ENCODE data around the gene TRIM29.
A peak's percentile ranks its signal among the peaks of the same experiment; 100 is the strongest.

Gene TRIM29

DNA sequence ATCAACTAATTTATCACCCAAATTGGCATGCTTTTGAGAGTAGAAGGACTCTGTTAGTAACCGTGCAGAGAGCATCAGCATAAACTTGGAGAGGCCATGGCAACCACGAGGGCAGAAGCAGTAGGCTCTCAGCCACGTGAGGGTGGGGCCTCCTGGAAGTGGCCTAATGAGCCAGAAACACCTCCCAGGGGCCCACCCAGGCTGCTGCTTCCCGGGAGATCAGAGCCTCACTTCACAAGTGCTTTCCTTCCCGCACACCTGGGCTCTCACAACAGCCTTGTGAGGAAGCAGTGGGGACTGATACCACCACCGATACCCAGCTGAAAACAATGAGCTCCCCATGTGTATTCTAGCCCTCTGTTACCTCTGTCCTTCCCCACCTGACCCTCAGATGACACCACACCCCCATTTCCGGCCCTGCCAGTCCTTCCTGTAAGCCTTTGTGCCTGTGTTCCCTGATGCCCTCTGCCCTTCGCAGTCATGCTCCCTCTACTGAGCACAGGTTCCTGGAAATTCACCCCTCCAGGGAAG lies 17.0 kb downstream of the TRIM29 start:
- DNase-seq, result no peak

- no peak for DNase-seq
Measured at GRCh38 chr11:120119121-120119520, 18.8 kb downstream of the TRIM29 start.

- DNase-seq, result no peak
Measured at GRCh38 chr11:120117991-120118390, 19.9 kb downstream of the TRIM29 start.

- no peak for DNase-seq
Measured at GRCh38 chr11:120116966-120117365, 20.9 kb downstream of the TRIM29 start.

- DNase-seq, result no peak
Measured at GRCh38 chr11:120115272-120116000, 22.5 kb downstream of the TRIM29 start.

- DNase-seq, result no peak
Measured at GRCh38 chr11:120112174-120112796, 25.6 kb downstream of the TRIM29 start.

- no peak for DNase-seq
Measured at GRCh38 chr11:120109531-120109930, 28.4 kb downstream of the TRIM29 start.

DNA sequence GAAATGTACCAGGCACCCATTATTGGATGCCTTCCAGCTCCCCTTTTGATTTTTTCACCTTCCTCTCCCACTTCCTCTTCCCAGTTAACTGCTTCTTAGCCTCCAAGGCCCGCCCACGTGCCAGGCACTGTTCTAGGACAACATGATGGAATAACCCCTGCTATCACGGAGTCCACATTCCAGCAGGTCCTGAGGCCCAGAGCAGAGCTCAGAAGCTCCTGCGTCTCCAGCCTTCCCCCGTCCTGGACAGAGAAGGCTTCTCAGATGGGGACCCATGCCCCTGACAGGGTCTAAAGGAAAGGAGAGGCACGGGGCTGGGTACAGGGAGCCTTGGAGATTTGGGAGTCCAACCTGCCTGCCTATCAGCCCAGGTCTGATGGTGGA lies 29.1 kb downstream of the TRIM29 start:
- no peak for DNase-seq

GRCh38 chr11:120108154-120108784 lies 29.6 kb downstream of the TRIM29 start:
- DNase-seq, result peak; percentile 8

DNA sequence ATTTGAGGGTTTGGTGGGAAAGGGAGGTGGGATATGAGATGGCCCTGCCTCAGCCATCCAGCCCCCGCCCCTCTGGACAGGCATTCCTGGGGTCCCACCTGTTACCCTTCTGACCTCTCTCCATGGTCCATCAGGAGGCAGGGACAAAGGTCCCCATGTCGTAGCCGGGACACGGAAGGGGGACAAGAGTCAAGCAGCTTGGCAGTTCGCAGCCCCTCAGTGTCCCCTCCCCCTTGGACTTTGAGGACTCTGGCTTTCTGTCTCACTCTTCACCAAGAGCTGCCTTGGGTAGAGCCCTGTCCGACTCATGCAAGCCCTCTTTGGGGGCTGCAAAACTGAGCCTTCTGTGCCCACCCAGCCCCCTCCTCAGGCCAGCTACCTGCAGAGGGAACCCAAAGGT lies 30.2 kb downstream of the TRIM29 start:
- no peak for DNase-seq

GRCh38 chr11:120106354-120107150 lies 31.4 kb downstream of the TRIM29 start:
- DNase-seq, result no peak

DNA sequence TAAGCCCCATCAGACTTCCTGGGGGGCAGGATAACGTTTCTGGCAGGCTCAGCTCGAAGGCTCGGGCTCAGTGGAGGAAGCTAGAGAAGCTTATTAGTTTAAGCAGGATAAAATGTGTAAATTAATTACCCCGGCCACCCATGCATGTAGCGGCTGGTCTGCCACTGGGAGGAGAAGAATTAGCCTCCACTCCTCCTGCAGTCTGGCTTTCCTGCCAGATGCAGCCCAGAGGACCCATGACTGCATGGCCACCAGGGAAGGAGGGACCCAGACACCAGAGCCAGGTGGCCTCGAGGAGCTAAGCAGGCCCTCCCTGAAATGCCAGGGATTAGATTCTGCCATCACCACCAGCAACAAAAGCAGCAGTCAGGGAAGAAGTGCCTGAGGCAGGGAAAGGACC lies 32.3 kb downstream of the TRIM29 start:
- no peak for DNase-seq

GRCh38 chr11:120104041-120104565 lies 33.8 kb downstream of the TRIM29 start:
- no peak for DNase-seq

GRCh38 chr11:120102864-120103122 lies 35.1 kb downstream of the TRIM29 start:
- no peak for DNase-seq

GRCh38 chr11:120102050-120102863 lies 35.7 kb downstream of the TRIM29 start:
- DNase-seq, result no peak

DNA sequence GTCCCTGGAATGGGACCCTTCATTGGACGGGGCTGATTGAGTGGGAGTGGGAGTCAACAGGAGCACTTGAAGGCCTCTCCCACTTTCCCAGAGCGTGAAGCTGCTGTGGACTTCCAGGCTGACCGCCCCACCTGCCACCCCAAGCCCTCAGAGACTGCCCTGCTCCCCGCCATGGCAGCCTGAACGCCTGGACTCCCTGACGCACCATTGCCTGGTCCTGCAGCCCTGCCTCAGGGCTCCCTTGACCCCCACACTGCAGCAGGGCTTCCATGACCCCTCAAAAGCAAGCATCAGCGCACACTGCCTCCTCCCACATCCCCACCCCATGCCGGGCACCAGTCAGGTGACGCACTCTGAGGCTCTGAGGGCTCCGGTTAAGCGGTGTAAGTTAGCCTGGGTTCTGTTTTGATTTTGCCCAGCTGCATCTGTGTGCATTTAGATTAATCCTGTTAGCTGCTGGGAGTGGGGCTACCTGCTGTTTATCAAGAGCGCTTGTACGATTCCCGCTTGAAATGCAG lies 39.4 kb downstream of the TRIM29 start:
- no peak for DNase-seq

DNA sequence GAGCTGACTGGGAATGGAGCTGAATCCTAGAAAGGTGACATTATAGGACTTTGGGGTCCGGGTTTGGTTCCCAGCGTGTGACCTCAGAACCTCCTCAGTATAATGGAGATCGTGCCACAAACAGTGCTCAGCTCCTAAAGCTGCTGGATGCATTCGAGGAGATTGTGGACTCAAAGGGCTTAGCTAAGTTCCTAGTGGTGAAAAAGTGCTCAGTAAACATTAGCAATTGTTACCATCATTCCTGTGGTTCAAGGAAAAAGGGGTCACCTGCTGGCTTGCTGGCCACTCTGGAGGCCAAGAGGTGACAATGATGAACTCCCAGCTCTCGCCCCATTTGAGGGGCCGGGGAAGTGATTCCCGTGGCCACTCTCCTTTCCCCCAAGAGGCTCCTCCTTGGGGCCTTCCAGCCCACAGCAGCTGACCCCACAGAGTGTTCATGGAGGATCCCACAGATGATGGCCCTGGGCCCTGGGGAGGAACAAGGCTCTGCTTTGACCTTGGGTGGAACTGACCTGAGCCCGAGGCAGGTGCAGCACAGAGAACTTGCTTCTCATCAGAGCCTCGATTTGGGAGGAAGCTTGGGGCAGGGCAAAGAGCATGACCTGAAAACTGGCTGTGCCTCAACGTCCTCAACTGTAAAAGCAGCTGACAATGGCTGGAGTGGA lies 40.1 kb downstream of the TRIM29 start:
- DNase-seq, result no peak

- DNase-seq, result no peak
Measured at GRCh38 chr11:120096369-120097191, 41.3 kb downstream of the TRIM29 start.

DNA sequence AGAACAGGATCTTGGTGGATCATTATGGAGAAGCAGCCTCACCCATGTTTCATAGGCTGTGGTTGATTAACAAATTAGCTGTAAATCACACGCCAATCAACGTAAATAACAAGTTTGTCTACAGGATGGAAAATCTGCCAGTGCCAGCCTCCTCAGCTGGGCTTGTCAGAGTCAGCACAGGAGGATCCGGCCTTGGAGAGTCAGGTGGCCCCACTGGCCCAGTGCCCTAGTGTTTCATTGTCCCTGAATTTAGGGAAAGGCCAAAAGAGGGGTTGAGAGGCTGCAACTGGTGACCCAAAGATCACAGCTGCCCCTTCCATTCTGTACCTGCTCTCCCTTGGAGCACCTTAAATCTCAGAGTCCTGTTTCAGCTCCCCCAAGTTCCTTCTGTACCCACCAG lies 42.4 kb downstream of the TRIM29 start:
- DNase-seq, result no peak

DNA sequence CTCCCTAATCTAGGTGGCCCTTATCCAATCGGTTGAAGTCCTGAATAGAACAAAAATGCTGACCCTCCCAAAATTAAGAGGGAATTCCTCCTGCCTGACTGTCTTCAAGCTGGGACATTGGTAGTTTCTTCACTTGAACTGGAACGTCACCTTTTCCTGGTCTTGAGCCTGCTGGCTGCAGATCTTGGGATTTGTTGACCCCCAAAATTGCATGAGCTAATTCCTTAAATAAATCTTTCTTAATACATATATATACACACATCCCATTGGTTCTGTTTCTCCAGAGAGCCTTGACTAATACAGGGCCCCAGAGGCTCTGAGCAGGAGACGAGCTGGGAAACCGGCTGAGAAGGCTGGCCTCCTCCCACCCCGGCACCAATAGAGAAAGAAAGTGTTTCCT lies 46.2 kb downstream of the TRIM29 start:
- no peak for DNase-seq

DNA sequence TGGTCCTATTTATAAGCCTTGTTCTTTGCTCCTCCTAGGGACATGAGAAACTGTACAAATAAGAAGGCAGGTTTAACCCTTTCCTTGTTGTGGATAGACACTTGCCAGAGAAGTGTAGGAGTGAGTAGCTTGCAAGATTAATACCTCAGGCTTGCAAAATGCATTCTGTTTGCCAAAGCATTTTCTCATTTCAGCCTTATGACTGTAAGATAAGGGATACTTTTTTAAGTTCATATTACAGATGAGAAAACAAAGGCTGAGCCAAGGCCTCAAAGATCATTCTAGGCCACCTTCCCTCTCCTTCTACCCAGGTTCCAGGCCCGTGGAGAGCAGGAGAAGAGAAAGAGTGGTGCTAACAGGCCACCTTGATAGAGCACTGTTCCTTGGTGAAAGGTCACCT lies 46.8 kb downstream of the TRIM29 start:
- DNase-seq, result no peak
